GM12874 (cell line): ENCODE data around the gene FAM168A.

ENCODE experiments used
- TF ChIP-seq, protein P1 (sequence below): IDR thresholded peaks from 2 replicates; pipeline ENCODE4 v1.5.1; 2011; ENCODE audit warnings: low read depth, mild to moderate bottlenecking, control low read depth, low read length, moderate library complexity; ENCODE audit not compliant: insufficient read depth

Gene FAM168A

DNA sequence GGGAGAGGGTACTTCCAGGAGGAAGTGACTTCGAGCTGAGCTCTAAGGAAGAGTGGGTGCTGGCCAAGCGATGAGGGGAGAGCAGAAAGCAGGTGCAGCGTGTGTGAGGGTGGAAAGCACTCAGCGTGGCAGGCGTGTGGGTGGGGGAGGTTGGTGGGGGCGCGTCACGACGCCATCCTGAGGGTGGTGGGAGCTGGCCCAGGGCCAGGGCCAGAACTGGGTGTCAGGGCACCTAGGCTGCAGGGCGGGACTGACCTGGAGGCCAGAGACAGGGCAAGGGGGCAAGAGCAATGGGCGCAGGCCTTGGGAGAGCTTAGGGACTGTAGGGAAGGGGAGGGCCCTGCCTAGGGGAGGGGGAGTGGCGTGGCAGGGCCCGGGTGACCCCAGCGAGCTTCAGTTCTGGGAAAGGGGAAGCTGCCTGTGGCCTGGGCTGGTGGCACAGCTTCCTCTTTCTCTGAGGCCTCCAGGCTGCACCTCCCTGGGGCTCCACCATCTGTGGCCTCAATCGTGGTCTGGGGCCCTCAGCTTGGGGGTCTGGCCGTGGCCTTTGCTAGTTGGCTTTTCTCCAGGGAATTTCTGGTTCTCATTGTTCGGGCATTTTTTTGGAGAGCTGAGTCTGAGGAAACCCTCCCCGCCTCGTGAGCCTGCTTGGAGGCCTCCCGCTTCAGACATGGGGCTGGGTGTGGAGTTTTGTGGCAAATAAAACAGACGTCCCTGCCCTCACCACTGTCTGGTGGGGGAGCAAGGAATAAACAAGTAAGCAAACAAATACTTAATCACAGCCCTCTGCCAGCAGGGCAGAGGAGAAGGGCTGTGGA, 212.8 kb downstream of the FAM168A start:
- TF ChIP-seq, protein P1, sequence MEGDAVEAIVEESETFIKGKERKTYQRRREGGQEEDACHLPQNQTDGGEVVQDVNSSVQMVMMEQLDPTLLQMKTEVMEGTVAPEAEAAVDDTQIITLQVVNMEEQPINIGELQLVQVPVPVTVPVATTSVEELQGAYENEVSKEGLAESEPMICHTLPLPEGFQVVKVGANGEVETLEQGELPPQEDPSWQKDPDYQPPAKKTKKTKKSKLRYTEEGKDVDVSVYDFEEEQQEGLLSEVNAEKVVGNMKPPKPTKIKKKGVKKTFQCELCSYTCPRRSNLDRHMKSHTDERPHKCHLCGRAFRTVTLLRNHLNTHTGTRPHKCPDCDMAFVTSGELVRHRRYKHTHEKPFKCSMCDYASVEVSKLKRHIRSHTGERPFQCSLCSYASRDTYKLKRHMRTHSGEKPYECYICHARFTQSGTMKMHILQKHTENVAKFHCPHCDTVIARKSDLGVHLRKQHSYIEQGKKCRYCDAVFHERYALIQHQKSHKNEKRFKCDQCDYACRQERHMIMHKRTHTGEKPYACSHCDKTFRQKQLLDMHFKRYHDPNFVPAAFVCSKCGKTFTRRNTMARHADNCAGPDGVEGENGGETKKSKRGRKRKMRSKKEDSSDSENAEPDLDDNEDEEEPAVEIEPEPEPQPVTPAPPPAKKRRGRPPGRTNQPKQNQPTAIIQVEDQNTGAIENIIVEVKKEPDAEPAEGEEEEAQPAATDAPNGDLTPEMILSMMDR = no peak

DNA sequence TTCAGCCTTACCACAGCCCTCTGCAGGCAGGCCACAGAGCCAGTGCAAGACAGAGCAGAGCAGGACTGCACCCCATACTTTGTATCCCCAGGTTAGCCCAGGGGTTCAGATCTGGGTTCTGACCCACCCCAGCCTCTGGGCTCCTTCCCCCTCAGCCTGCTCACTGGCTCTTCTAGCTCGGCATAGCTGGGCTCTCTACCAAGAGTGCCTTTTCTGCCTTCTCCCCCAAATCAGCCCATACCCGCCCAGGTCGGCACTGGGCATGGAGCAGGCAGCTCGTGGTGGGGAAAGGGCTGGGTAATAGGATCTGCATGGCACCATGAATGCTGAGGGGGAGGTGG, 213.4 kb downstream of the FAM168A start:
- TF ChIP-seq, protein P1 = no peak

- TF ChIP-seq, protein P1 = no peak
Observed at GRCh38 chr11:73384125-73384441, 213.8 kb downstream of the FAM168A start.

- TF ChIP-seq, protein P1 = 0 out of 2 replicates have a peak, but pooled peaks have one; percentile 2
Observed at GRCh38 chr11:73383249-73384124, 214.4 kb downstream of the FAM168A start.

- TF ChIP-seq, protein P1 = no peak
Observed at GRCh38 chr11:73382747-73383146, 215.2 kb downstream of the FAM168A start.

DNA sequence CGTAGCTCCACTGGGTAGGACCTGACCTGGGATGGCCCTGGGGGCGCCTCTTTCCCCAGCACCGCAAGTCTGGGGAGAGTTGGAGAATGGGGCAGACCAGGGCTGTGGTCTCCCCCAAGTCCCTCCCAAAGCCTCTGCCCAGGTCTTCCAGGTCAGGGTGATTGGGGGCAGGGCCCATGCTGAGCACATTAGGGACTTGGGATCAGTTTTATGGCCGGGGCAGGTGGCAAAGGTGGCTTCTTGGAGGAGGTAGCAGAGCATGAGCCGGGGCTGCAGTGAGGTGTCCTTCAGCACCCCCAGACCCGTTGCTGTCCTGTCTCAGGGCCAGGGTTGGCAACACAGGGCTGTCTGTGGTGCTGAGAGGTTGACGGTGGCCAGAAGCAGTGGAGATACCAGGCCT, 215.7 kb downstream of the FAM168A start:
- TF ChIP-seq, protein P1 = no peak

DNA sequence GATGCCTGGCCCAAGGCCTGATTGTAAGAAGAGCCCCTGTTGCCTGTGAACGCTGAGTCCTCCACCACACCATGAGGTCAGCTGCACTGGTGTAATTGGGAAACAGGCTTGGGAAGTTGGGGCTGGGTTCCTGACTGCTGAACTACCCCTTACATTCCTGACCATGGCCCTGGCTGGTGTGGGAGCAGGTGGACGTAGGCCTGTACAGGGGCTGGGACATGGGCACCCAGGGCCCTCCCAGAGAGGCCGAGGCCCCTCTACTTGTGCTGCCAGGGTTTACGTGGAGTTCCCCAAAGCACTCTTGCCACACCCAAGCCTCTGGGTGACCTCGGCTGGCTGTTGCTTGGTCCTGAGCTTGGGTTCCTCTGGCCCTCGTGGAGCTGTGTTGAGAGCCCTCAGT, 216.3 kb downstream of the FAM168A start:
- TF ChIP-seq, protein P1 = no peak
